ENCODE measurements around the gene NFIB.

NFIB gene

DNA sequence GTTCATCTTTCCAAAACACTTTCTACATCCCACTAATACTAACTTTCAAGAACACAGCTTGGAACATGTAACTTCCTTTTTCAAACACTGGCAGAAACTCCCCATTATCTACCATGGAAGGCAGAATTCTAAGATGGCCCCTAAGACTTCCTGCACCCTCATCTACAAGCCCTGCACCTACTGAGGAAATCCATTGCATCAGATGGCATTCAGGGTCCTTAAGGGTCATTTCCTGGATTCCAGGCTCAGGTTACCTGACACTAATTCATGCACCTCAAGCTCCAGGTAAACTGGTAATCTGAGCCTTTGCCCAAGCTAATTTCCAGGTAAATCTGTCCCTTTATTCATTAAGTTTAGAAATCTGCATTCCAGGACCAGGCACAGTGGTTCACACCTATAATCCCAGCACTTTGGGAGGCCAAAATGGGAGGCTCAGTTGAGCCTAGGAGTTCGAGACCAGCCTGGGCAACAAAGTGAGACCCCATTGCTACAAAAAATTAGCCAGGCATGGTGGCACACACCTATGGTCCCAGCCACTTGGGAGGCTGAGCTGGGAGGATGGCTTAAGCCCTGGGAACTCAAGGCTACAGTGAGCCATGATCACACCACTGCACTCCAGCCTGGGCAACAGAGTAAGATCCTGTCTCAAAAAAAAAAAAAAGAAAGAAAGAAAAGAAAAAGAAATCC is 91.6 kb downstream of the NFIB start:
- TF ChIP-seq, protein P1, sequence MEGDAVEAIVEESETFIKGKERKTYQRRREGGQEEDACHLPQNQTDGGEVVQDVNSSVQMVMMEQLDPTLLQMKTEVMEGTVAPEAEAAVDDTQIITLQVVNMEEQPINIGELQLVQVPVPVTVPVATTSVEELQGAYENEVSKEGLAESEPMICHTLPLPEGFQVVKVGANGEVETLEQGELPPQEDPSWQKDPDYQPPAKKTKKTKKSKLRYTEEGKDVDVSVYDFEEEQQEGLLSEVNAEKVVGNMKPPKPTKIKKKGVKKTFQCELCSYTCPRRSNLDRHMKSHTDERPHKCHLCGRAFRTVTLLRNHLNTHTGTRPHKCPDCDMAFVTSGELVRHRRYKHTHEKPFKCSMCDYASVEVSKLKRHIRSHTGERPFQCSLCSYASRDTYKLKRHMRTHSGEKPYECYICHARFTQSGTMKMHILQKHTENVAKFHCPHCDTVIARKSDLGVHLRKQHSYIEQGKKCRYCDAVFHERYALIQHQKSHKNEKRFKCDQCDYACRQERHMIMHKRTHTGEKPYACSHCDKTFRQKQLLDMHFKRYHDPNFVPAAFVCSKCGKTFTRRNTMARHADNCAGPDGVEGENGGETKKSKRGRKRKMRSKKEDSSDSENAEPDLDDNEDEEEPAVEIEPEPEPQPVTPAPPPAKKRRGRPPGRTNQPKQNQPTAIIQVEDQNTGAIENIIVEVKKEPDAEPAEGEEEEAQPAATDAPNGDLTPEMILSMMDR (IDR thresholded peaks at IDR 0.05; ENCODE audit: borderline replicate concordance, insufficient read depth, low read depth, low read length), result no peak
- H3K4me3 ChIP-seq (ENCODE audit: low read depth, low read length), result no peak overlapping the region

GRCh38 chr9:14221558-14221957 is 92.4 kb downstream of the NFIB start:
- TF ChIP-seq, protein P1 (IDR thresholded peaks at IDR 0.05; ENCODE audit: borderline replicate concordance, insufficient read depth, low read depth, low read length), result no peak
- no peak overlapping the region for H3K4me3 ChIP-seq (ENCODE audit: low read depth, low read length)

GRCh38 chr9:14221119-14221518 is 92.8 kb downstream of the NFIB start:
- TF ChIP-seq, protein P1 (IDR thresholded peaks at IDR 0.05; ENCODE audit: borderline replicate concordance, insufficient read depth, low read depth, low read length), result no peak
- H3K4me3 ChIP-seq (ENCODE audit: low read depth, low read length), result no peak overlapping the region

- TF ChIP-seq, protein P1 (IDR thresholded peaks at IDR 0.05; ENCODE audit: borderline replicate concordance, insufficient read depth, low read depth, low read length), result no peak
- H3K4me3 ChIP-seq (ENCODE audit: low read depth, low read length), result no peak overlapping the region
These were observed 93.7 kb downstream of the NFIB start for GRCh38 chr9:14220256-14220655.

- TF ChIP-seq, protein P1 (IDR thresholded peaks at IDR 0.05; ENCODE audit: borderline replicate concordance, insufficient read depth, low read depth, low read length), result no peak
- no peak overlapping the region for H3K4me3 ChIP-seq (ENCODE audit: low read depth, low read length)
These were observed 94.1 kb downstream of the NFIB start for GRCh38 chr9:14219850-14220249.

DNA sequence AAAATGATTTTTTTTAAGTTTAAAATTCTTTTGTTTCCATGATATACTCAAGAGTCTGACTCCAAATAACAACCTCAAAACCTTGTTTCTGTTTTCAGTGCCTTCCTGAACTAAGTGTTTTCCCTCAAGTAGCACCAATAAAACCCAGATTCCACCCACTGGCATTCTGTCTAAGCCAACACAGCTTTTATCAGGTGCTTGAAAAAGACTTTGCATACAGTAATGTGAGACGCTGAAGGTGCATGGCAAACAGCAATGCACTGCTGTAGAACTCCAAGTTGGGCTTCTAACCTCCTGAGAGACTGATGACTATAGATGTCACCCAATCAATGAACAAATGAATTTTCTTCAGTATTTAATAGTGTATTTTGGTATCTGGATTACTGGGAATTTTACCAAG is 95.7 kb downstream of the NFIB start:
- H3K4me3 ChIP-seq (ENCODE audit: low read depth, low read length), result no peak overlapping the region
- TF ChIP-seq, protein P1 (IDR thresholded peaks at IDR 0.05; ENCODE audit: borderline replicate concordance, insufficient read depth, low read depth, low read length), result no peak

DNA sequence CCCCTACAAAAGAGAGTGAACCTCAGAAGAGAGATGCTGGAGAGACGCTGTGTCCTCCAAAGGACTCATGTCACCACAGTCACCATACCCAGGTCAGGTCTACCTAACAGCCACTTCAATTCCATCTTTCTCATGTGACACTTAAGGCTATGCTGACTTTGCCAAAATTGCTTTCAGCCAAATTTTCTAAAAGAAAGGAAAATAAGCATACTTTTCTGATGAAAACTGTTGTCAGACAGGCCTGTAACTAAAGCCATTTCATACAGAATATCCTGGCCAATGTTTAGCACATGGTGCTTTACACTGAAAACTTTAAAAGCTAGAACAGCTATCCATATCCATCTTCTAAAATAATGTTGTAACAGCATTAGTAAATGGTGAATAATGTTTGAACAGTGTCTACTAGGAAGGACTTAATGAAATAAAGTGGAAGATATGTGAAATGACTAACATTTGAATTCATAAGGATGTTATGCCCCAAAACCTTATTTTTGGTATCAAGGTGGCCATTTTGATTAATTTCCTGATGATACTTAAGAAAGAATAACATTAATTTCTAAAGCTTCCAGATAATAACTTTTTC is 97.2 kb downstream of the NFIB start:
- TF ChIP-seq, protein P1 (IDR thresholded peaks at IDR 0.05; ENCODE audit: borderline replicate concordance, insufficient read depth, low read depth, low read length), result no peak
- no peak overlapping the region for H3K4me3 ChIP-seq (ENCODE audit: low read depth, low read length)
